Panc1 (cell line): ENCODE results near the gene MOBP. TPM values are rescaled to one million over a fixed set of nuclear protein-coding genes. Genes with fewer than 3 reads are reported as not detected.

Source experiments
- ATAC-seq: fragments of 200-7000 bp; cut with Tn5 transposase; 2 replicates; pipeline ENCODE4 v1.9.1; 2020; ENCODE audit warnings: mild to moderate bottlenecking, moderate library complexity
- BruUV-seq: library from RNA; stranded (reverse); fragments of 400-500 nt; replicated peaks from 2 replicates; lab custom pipeline; 2021; lab: Mats Ljungman, UMichigan
- CTCF ChIA-PET: fragments of 300-600 bp; sonication (Branson Sonifier 250); formaldehyde crosslinking; loops from one replicate; lab custom pipeline; 2022; ENCODE audit warnings: antibody characterized with exemption; lab: Charles Lee
- POLR2A ChIA-PET: fragments of 300-600 bp; sonication (Branson Sonifier 250); formaldehyde crosslinking; loops from one replicate; lab custom pipeline; 2022; ENCODE audit warnings: antibody characterized with exemption; lab: Charles Lee
- DNase-seq: peaks from one replicate; pipeline ENCODE4 v3.0.0-alpha.2; 2010; ENCODE audit warnings: low read depth, low spot score
- H3K27ac ChIP-seq: 2 replicates; pipeline ENCODE4 v1.5.1; 2011; ENCODE audit warnings: mild to moderate bottlenecking, low read length, inconsistent platforms
- H3K27me3 ChIP-seq: fragments of 200-500 bp; sonication (Bioruptor generic); 2 replicates; pipeline ENCODE4 v1.6.0; 2014; ENCODE audit warnings: low read length, inconsistent platforms; ENCODE audit not compliant: control insufficient read depth, insufficient read depth
- H3K36me3 ChIP-seq: fragments of 200-500 bp; sonication (Bioruptor generic); 2 replicates; pipeline ENCODE4 v1.5.1; 2014; ENCODE audit warnings: inconsistent platforms, mild to moderate bottlenecking, low read length, moderate library complexity; ENCODE audit not compliant: control insufficient read depth, insufficient read depth
- H3K4me1 ChIP-seq: 2 replicates; pipeline ENCODE4 v1.5.1; 2011; ENCODE audit warnings: inconsistent platforms, mild to moderate bottlenecking, low read length, moderate library complexity; ENCODE audit not compliant: control insufficient read depth, insufficient read depth
- H3K4me3 ChIP-seq, 2 experiments: 2 replicates each; pipeline ENCODE4 v1.5.1; 2011 to 2012; ENCODE audit warnings: low read depth in 2 of 2, low read length in 2 of 2, mild to moderate bottlenecking in 2 of 2, inconsistent platforms in 1 of 2, moderate library complexity in 1 of 2
- H3K9me3 ChIP-seq: fragments of 200-500 bp; sonication (Bioruptor generic); 2 replicates; pipeline ENCODE4 v1.5.1; 2014; ENCODE audit warnings: low read depth, mild to moderate bottlenecking, inconsistent platforms, low read length, moderate library complexity; ENCODE audit not compliant: control insufficient read depth, insufficient read depth
- CTCF ChIP-seq: fragments of 450-650 bp; IDR thresholded peaks from 2 replicates; pipeline ENCODE4 v1.5.1; 2017; ENCODE audit warnings: mild to moderate bottlenecking
- POLR2AphosphoS5 ChIP-seq: IDR thresholded peaks from 2 replicates; pipeline ENCODE4 v1.6.1; 2012; ENCODE audit warnings: mild to moderate bottlenecking, low read depth, low read length, moderate library complexity
- REST ChIP-seq, 2 experiments: IDR thresholded peaks; 2 replicates each; pipeline ENCODE4 v1.6.1; 2011 to 2012; ENCODE audit warnings: low read depth in 2 of 2, control low read depth in 1 of 2, low read length in 1 of 2, mild to moderate bottlenecking in 1 of 2, moderate library complexity in 1 of 2; ENCODE audit not compliant: insufficient read depth in 1 of 2
- SIN3A ChIP-seq: IDR thresholded peaks from 2 replicates; pipeline ENCODE4 v1.6.1; 2012; ENCODE audit warnings: low read depth, mild to moderate bottlenecking, low read length, moderate library complexity, borderline replicate concordance; ENCODE audit not compliant: insufficient read depth
- TCF7L2 ChIP-seq: IDR thresholded peaks from 2 replicates; pipeline ENCODE4 v1.6.1; 2011; ENCODE audit warnings: mild to moderate bottlenecking, low read depth, low read length, inconsistent platforms
- in situ Hi-C: cut with HindIII; loops from 2 replicates; pipeline ENCODE4 v1.10.0; 2016; ENCODE audit warnings: low sequenced_read_pairs, low pct_unique_long_range_greater_than_20kb
- intact Hi-C: fragments of 100-400 bp; cut with micrococcal nuclease; formaldehyde crosslinking; loops from one replicate; pipeline ENCODE4 v1.10.0; 2022; ENCODE audit not compliant: unreplicated experiment
- total RNA-seq: library from RNA; stranded (reverse); gene quantifications from one replicate; pipeline ENCODE4 v1.2.1, GENCODE V29; 2021; ENCODE audit not compliant: unreplicated experiment

MOBP gene
- total RNA-seq, 1 experiment from 2014 or later, result not detected

DNA sequence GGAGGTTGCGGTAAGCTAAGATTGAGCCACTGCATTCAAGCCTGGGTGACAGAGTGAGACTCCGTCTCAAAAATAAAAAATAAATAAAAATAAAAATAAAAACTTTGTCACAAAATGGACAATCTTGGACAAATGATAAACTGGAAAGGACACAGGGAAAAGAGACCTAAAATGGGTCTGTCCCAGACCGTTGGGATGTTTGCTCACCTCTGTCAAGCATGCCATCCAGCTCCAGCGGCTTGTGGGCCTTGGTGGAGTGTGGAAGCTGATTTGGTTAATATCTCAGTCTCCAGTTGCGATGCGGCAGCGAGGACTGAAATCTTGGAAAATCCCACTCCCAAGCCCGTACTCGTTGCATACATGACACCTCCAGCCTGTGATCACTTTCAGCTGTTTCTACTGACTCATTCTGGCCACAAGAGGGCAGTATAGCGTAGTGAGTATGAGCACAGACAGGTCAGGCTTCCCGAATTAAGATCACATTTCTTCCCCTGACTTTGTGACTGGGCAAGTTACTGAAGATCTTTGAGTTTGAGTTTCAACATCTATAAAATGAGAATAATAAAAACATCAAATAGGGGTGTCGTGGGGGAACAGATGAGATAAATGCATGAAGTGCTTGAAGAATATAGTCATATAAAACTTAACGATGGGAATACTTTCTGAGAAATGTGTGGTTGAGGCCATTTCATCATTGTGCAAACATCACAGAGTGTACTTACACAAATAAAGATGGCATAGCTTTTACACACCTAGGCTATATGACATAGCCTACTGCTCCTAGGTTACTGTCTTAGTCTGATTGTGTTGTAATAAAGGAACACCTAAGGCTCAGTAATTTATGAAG is 19.6 kb upstream of the MOBP start:
- H3K27me3 ChIP-seq, result no peaks in the 10 kb centered on the region
- H3K4me1 ChIP-seq, result no peaks in the 10 kb centered on the region
- TF ChIP-seq CTCF (peak; percentile 82), SIN3A (no peak), POLR2AphosphoS5 (no peak)
- H3K9me3 ChIP-seq, result no peaks in the 10 kb centered on the region
- CTCF ChIA-PET, result interaction anchor here (0.6 to 1.0 kb wide), 2 partner anchors 51 to 52 kb away, joined by 3 to 4 read pairs; no protein-coding TSS in a partner anchor
- H3K27ac ChIP-seq, result no peak overlapping the region
- POLR2A ChIA-PET, result no interaction called here
- in situ Hi-C loops, result no loop called here
- ATAC-seq, result peak; percentile 96
- BruUV-seq, result no TSS peak
- no peak overlapping the region for H3K4me3 ChIP-seq
- intact Hi-C loops, result loop anchor here (1.0 kb wide), 1 partner anchor 50 kb away; no protein-coding TSS in a partner anchor
- H3K36me3 ChIP-seq, result no peaks in the 10 kb centered on the region
- DNase-seq, result peak; percentile 57

DNA sequence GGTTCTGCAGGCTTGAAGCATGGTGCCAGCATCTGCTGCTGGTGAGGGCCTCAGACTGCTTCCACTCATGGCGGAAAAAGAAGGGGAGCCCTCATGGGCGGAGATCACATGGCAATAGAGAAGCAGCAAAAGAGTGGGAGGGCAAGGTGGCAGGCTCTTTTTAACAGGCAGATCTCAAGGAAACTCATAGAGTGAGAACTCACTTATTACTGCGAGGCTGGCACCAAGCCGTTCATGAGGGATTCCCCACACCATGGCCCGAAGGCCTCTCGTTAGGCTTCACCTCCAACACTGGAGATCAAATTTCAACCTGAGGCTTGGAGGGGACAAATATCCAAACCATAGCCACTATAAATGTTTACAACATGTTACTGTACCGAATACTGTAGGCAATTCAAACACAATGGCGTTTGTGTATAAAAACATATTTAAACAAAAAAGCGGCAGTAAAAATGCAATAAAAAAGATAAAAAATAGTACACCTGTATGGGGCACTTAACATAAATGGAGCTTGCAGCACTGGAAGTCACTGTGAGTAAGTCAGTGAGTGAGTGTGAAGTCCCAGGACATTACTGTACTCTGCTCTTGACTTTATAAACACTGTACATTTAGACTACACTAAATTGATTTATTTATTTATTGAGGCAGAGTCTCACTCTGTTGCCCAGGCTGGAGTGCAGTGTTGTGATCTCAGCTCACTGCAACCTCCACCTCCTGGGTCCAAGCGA is 18.8 kb upstream of the MOBP start:
- ATAC-seq (no peak), DNase-seq (no peak)
- Histone ChIP-seq H3K4me3 (no peak overlapping the region), H3K36me3 (no peaks in the 10 kb centered on the region), H3K27ac (no peak overlapping the region), H3K27me3 (no peaks in the 10 kb centered on the region), H3K4me1 (no peaks in the 10 kb centered on the region), H3K9me3 (no peaks in the 10 kb centered on the region)
- intact Hi-C loops (loop anchor here (1.0 kb wide), 1 partner anchor 50 kb away; no protein-coding TSS in a partner anchor), in situ Hi-C loops (no loop called here)
- ChIA-PET POLR2A (no interaction called here), CTCF (interaction anchor here (1.0 kb wide), 1 partner anchor 51 kb away, joined by 3 read pairs; no protein-coding TSS in a partner anchor)
- BruUV-seq, result no TSS peak
- TF ChIP-seq POLR2AphosphoS5, result no peak
- no peak for TF ChIP-seq CTCF
- TF ChIP-seq SIN3A, result no peak
- no peak for TF ChIP-seq TCF7L2
- no peak for TF ChIP-seq REST (IDR thresholded peaks at IDR 0.05; ENCODE audit: insufficient read depth in 1 of 2, low read depth in 2 of 2, low read length in 1 of 2)
